Mononuclear cell (primary cell): ENCODE data around the gene EPC2. TPM values are rescaled to one million over a fixed set of nuclear protein-coding genes. Genes with fewer than 3 reads are reported as not detected.
"Not testable (repeated sequence)": the region's sequence is repeated elsewhere in the genome, so short reads cannot be mapped to it uniquely, and the experiment has no call there.

Source experiments
- H3K27me3 ChIP-seq: 2 replicates; pipeline ENCODE4 v1.6.0; 2011; ENCODE audit warnings: low read length, control low read depth; ENCODE audit not compliant: insufficient read depth
- H3K4me1 ChIP-seq: 2 replicates; pipeline ENCODE4 v1.5.1; 2011; ENCODE audit warnings: mild to moderate bottlenecking, low read length, control low read depth; ENCODE audit not compliant: insufficient read depth
- H3K4me3 ChIP-seq: 2 replicates; pipeline ENCODE4 v1.5.1; 2011; ENCODE audit warnings: mild to moderate bottlenecking, low read length, moderate library complexity
- H3K9me3 ChIP-seq: 2 replicates; pipeline ENCODE4 v1.5.1; 2011; ENCODE audit warnings: low read depth, mild to moderate bottlenecking, control low read depth, low read length
- total RNA-seq: library from RNA; depleted of rRNA; stranded (reverse); fragments of >200 nt; gene quantifications from one replicate; pipeline ENCODE4 v1.2.3, GENCODE V29; 2012

Gene EPC2
- total RNA-seq, 1 donor: 95.3 TPM

GRCh38 chr2:148754864-148755263, 110.3 kb downstream of the EPC2 start:
- H3K27me3 ChIP-seq: no peaks in the 10 kb centered on the region
- H3K4me1 ChIP-seq: no peaks in the 10 kb centered on the region
- H3K9me3 ChIP-seq: no peaks in the 10 kb centered on the region
- no peak overlapping the region for H3K4me3 ChIP-seq

- Histone ChIP-seq H3K4me3 (no peak overlapping the region), H3K4me1 (no peaks in the 10 kb centered on the region), H3K27me3 (no peaks in the 10 kb centered on the region), H3K9me3 (no peaks in the 10 kb centered on the region)
Measured at GRCh38 chr2:148756292-148756975, 111.9 kb downstream of the EPC2 start.

- Histone ChIP-seq H3K4me3 (no peak overlapping the region), H3K4me1 (no peaks in the 10 kb centered on the region), H3K27me3 (no peaks in the 10 kb centered on the region), H3K9me3 (no peaks in the 10 kb centered on the region)
Measured at GRCh38 chr2:148764815-148765214, 120.3 kb downstream of the EPC2 start.

GRCh38 chr2:148770047-148770446, 125.5 kb downstream of the EPC2 start:
- Histone ChIP-seq H3K4me3 (no peak overlapping the region), H3K27me3 (no peaks in the 10 kb centered on the region), H3K4me1 (no peaks in the 10 kb centered on the region), H3K9me3 (no peaks in the 10 kb centered on the region)

GRCh38 chr2:148781544-148781943, 137.0 kb downstream of the EPC2 start:
- no peaks in the 10 kb centered on the region for H3K9me3 ChIP-seq
- H3K4me3 ChIP-seq: no peak overlapping the region
- H3K4me1 ChIP-seq: no peaks in the 10 kb centered on the region
- H3K27me3 ChIP-seq: no peaks in the 10 kb centered on the region

GRCh38 chr2:148789059-148789458, 144.5 kb downstream of the EPC2 start:
- no peaks in the 10 kb centered on the region for H3K27me3 ChIP-seq
- no peaks in the 10 kb centered on the region for H3K4me1 ChIP-seq
- no peaks in the 10 kb centered on the region for H3K9me3 ChIP-seq
- no peak overlapping the region for H3K4me3 ChIP-seq

GRCh38 chr2:148790172-148790571, 145.6 kb downstream of the EPC2 start:
- not testable (repeated sequence) for H3K4me1 ChIP-seq, H3K9me3 ChIP-seq, H3K27me3 ChIP-seq, H3K4me3 ChIP-seq

GRCh38 chr2:148794558-148794957, 150.0 kb downstream of the EPC2 start:
- Histone ChIP-seq H3K27me3 (no peaks in the 10 kb centered on the region), H3K4me1 (no peaks in the 10 kb centered on the region), H3K4me3 (no peak overlapping the region), H3K9me3 (no peaks in the 10 kb centered on the region)

GRCh38 chr2:148796735-148797512, 152.4 kb downstream of the EPC2 start:
- Histone ChIP-seq H3K4me3 (no peak overlapping the region), H3K4me1 (no peaks in the 10 kb centered on the region), H3K9me3 (no peaks in the 10 kb centered on the region), H3K27me3 (peaks cover 2% of the 10 kb centered on the region)

- Histone ChIP-seq H3K27me3 (peaks cover 2% of the 10 kb centered on the region), H3K9me3 (no peaks in the 10 kb centered on the region), H3K4me1 (no peaks in the 10 kb centered on the region), H3K4me3 (no peak overlapping the region)
Measured at GRCh38 chr2:148802448-148803220, 158.1 kb downstream of the EPC2 start.

- no peaks in the 10 kb centered on the region for H3K9me3 ChIP-seq
- no peak overlapping the region for H3K4me3 ChIP-seq
- no peaks in the 10 kb centered on the region for H3K4me1 ChIP-seq
- H3K27me3 ChIP-seq: no peaks in the 10 kb centered on the region
Measured at GRCh38 chr2:148810081-148810480, 165.5 kb downstream of the EPC2 start.

- Histone ChIP-seq H3K4me3 (no peak overlapping the region), H3K27me3 (no peaks in the 10 kb centered on the region), H3K9me3 (no peaks in the 10 kb centered on the region), H3K4me1 (no peaks in the 10 kb centered on the region)
Measured at GRCh38 chr2:148812306-148812705, 167.8 kb downstream of the EPC2 start.

GRCh38 chr2:148813603-148814065, 169.1 kb downstream of the EPC2 start:
- no peak overlapping the region for H3K4me3 ChIP-seq
- no peaks in the 10 kb centered on the region for H3K4me1 ChIP-seq
- H3K9me3 ChIP-seq: no peaks in the 10 kb centered on the region
- H3K27me3 ChIP-seq: peaks cover 3% of the 10 kb centered on the region

- Histone ChIP-seq H3K27me3 (peaks cover 7% of the 10 kb centered on the region), H3K9me3 (no peaks in the 10 kb centered on the region), H3K4me3 (no peak overlapping the region), H3K4me1 (no peaks in the 10 kb centered on the region)
Measured at GRCh38 chr2:148814143-148814859, 169.8 kb downstream of the EPC2 start.
